HG03521 (cell line): ENCODE results near the gene CHMP1B.

ENCODE experiments used
- ATAC-seq: cut with Tn5 transposase; IDR thresholded peaks from one replicate; pipeline ENCODE4 v1.9.1; 2021; ENCODE audit warnings: mild to moderate bottlenecking, moderate library complexity; ENCODE audit not compliant: unreplicated experiment

The CHMP1B gene

DNA sequence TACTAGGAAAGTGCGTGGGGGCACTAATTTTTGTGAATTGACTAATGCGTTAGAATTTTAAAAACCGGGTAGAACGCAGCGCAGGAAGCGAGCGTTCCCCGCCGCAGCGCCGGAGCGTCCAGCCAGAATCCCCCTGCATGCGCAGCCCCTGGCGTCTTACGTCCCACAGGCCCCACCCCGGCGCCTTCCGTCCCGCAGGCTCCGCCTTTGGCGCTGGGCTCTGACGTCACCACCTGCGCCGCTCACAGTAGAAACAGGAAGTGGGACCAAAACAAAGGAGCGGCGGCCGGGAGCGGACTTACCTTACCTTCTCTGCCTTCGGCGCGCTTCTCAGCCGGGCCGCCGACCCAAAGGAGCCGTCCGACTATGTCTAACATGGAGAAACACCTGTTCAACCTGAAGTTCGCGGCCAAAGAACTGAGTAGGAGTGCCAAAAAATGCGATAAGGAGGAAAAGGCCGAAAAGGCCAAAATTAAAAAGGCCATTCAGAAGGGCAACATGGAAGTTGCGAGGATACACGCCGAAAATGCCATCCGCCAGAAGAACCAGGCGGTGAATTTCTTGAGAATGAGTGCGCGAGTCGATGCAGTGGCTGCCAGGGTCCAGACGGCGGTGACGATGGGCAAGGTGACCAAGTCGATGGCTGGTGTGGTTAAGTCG lies at the start of gene CHMP1B:
Gene CHMP1B (plus strand): TSS at position 268 of the 660 bp plus-strand sequence. CDS start 99 bp downstream, at position 367.
- peak; percentile 98 for ATAC-seq

DNA sequence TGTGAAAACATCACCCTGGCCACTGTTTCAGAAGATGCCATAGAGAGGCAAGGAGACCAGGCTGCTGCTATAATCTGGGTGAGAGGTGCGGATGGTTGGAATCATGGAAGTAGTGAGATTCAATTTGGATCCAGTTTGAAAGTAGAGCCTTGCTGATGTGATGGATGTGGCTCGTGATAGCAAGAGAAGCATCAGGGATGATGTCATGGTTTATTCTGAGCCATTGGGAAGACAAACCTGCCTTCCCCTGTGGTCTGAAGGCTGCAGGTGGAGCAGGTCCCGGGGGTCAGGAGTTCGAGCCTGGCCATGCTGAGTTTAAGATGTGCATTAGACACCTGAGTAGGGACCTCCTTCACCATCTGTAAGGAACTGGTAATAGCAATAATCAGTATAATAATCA lies 49.6 kb upstream of the CHMP1B start:
- ATAC-seq, result no peak

GRCh38 chr18:11802158-11802557 lies 49.1 kb upstream of the CHMP1B start:
- no peak for ATAC-seq

- ATAC-seq, result no peak
Measured at GRCh38 chr18:11802586-11802985, 48.6 kb upstream of the CHMP1B start.

- ATAC-seq, result no peak
Measured at GRCh38 chr18:11807233-11807632, 44.0 kb upstream of the CHMP1B start.

DNA sequence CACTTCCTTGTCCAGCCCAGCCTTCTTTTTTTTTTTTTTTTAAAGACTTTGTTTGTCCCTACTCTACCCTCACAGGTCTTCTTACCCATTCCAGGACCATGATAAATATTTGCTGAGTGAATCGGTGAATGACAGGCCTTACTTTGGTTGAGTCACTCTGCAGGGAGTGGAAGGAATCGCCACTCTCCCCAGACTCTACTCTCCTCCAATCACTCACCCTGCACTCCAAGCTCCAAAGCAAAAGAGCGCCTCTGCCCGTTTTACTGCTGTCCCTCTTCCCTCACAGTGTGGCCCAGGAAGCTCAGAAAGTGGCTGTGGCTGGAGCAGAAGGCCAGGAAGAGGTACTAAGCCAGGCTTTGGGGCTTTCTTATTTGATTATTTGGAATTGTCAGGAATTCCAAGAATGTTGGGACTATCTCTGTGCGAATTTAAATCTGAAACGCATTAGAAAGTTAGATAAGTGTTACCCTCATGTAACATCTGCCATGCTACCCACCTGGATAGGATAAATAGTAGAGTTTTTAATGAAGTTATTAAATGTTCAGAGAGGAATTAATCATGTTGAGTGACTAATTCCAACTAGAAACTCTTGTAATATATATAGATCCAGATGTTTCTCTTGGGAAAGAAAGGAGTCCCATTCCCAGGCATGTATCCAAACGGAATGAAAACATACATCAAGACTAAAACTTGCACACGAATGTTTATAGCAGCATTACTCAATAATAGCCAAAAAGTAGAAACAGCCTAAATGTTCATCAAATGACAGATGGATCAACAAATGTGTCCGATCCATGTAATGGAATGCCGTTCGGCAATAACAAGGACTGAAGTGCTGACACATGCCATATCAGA lies 43.0 kb upstream of the CHMP1B start:
- no peak for ATAC-seq

DNA sequence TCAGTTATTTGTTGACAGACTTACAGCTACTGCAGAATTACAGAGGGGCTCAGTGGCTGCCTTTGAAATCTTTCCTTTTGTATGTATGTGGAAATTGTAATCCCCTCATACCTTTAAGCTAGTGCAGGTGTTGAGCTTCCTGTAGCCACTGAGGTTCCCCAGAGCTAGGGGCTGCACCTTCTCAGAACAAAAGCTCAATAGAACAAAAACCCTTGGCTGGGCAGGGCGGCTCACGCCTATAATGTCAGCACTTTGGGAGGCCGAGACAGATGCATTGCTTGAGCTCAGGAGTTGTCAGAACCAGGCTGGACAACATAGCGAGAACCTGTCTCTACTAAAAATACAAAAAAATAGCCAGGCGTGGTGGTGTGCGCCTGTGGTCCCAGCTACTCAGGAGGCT lies 41.3 kb upstream of the CHMP1B start:
- ATAC-seq, result no peak

DNA sequence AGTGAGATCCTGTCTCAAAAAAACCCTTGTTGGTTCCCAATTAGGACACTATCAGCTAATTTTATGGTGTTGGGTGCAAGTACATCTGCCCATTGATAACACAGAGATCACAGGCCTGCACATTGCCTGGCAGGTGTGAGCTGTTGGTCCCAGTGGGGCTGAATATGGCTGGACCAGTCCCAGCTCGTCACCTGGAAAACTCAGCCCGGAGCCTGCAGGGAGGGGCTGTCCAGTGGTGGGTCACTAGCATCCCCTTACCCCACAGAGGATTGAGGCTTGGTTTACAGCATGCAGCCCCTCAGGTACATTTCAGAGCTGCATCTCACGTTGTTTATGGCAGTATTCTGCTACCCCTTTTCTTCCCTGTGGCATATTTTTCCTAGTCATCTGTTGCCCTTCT lies 40.8 kb upstream of the CHMP1B start:
- no peak for ATAC-seq

DNA sequence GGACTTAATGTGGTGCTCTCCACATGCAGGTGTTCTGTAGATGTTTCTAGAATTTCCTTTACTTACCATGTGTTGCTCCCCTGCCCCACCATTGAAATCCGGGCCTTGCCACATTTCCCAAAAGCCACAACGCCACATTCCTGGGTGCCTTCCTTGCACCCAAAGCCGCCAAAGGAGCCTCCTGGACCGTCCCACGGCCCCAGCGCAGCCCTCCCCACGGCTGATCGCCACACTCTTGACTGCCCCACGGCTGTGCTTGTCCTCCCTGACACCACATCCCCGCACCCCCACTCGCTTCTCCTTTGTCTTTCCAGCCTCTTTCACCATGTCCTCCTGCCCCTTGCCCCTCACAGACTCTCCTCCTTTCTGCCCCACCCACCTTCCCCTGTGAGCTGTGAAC lies 40.2 kb upstream of the CHMP1B start:
- ATAC-seq, result no peak

DNA sequence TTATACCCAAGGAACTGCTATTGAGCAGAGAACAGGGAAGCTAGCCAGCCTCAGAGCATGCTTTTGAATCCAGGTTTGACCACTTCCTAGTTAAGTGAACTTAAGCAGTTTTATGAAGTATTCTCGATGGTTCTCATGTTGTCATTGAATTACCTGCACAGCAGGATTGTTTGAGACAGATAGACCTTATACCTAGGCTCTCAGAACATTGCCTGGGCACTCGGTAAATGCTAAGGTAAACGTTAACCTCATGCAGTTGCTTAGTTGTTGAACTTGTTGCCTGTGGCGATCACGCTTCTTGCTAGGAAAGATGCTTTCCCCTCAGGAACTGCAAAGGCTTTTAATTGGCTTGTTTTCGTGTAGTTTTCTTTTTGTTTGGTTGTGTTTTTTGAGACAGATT lies 34.0 kb upstream of the CHMP1B start:
- ATAC-seq, result no peak

GRCh38 chr18:11818486-11819203 lies 32.6 kb upstream of the CHMP1B start:
- no peak for ATAC-seq

DNA sequence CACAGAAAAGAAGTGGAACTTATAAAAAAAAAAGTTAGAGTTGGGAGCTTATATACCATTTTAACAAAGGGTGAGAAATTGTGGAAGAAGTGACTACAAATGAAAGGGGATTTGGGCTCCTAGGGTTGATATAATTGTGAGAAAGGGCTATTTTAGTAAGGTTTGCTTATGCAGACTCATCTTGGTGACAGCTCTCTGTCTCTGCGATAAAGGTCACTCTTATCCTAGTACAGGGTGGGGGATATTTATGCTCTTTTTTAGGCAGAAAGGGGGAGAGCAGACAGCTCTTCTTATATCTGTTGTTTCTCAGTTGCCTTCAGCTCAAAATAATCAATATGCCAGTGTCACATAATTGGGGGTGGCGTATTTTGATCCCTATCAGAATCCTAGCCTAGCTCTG lies 31.3 kb upstream of the CHMP1B start:
- ATAC-seq, result no peak

DNA sequence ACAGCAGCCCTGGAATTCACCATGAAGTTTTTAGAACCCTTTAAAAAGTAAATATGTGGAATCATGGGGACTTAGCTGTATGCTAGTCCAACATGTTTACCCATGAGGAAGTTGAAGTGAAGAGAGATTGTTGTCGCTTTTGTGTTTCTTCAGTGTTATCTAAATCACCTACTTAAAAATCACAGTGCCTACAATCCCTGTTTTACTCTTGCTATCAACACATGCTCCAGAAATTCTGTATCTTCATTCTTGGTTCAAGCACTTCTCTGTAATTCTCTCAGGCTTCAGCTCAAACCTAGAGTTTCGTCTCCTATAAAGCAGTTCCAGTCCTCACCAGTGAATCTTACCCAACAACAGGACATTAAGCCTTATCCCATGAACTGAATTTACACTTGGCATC lies 30.5 kb upstream of the CHMP1B start:
- ATAC-seq, result no peak

- ATAC-seq, result no peak
Measured at GRCh38 chr18:11821208-11821607, 30.0 kb upstream of the CHMP1B start.

GRCh38 chr18:11821643-11822237 lies 29.5 kb upstream of the CHMP1B start:
- no peak for ATAC-seq

- no peak for ATAC-seq
Measured at GRCh38 chr18:11823545-11823944, 27.7 kb upstream of the CHMP1B start.

- ATAC-seq, result no peak
Measured at GRCh38 chr18:11826836-11827235, 24.4 kb upstream of the CHMP1B start.

- ATAC-seq, result no peak
Measured at GRCh38 chr18:11828786-11829432, 22.3 kb upstream of the CHMP1B start.

DNA sequence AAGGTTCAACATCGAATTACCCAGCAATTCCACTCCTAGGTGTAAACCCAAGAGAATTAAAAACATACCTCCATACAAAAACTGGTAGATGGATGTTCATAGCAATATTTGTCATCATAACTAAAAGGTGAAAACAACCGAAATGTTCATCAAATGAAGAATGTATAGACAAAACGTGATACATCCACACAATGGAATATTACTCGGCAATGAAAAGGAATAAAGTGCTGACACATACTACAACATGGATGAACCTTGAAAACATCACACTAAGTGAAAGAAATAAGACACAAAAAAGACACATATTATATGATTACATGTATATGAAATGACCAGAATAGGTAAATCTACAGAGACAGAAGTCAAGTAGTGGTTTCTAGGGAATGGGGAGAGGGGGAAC lies 20.6 kb upstream of the CHMP1B start:
- no peak for ATAC-seq

- no peak for ATAC-seq
Measured at GRCh38 chr18:11831921-11832320, 19.3 kb upstream of the CHMP1B start.

GRCh38 chr18:11834772-11835171 lies 16.4 kb upstream of the CHMP1B start:
- no peak for ATAC-seq
